ENCODE data around the gene TMEM128.
"Not testable (repeated sequence)": the region's sequence is repeated elsewhere in the genome, so short reads cannot be mapped to it uniquely, and the experiment has no call there.

The TMEM128 gene

GRCh38 chr4:4195354-4195753, 52.7 kb downstream of the TMEM128 start:
- Mint-ChIP-seq H3K36me3 (no peaks in the 10 kb centered on the region), H3K4me3 (no peak overlapping the region), H3K4me1 (peaks cover 3% of the 10 kb centered on the region), H3K27ac (no peak overlapping the region), H3K27me3 (peaks cover 24% of the 10 kb centered on the region), H3K9me3 (peaks cover 2% of the 10 kb centered on the region)
- no peak for ATAC-seq (ENCODE audit: low read depth)
- DNase-seq (ENCODE audit: low spot score in 2 of 2) = no peak

DNA sequence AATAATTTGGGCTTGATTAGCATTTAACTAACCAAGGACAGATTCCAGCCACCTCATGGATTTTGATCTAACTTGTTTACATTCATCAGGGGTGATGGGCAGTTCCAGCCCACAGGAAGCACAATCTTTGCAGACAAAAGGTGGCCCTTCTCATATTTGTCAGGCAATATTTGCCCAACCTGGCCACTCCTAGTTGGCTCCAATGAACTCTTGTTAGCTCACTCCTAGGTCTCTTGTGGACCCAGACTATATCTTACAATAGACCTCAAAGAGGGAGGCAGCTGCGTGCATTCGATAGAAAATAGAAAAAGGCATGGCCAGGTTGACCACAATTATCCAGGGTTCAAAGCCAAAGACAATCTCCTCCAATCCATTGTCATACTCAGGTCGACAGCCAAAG, 59.5 kb downstream of the TMEM128 start:
- H3K4me1 Mint-ChIP-seq; H3K4me3 Mint-ChIP-seq; DNase-seq (ENCODE audit: low spot score in 2 of 2); H3K9me3 Mint-ChIP-seq; H3K36me3 Mint-ChIP-seq; H3K27ac Mint-ChIP-seq; ATAC-seq (ENCODE audit: low read depth): not testable (repeated sequence)
- peaks cover 19% of the 10 kb centered on the region for H3K27me3 Mint-ChIP-seq
